Uterus (tissue), 4 donors: Measurements from ENCODE around the gene EVPL. TPM values are rescaled to one million over a fixed set of nuclear protein-coding genes. Genes with fewer than 3 reads are reported as not detected.

Experiments used
- DNase-seq, 2 donors: peaks; one replicate each; pipeline ENCODE4 v3.0.0-alpha.2; 2019 to 2020
- H3K27ac ChIP-seq, 2 donors: fragments of 200-600 bp; sonication (generic); 1 replicate in 1 of 2; 2 replicates in 1 of 2; pipeline ENCODE4 v1.5.1; 2016 to 2018
- H3K27me3 ChIP-seq, 2 donors: fragments of 200-600 bp; sonication (generic); one replicate each; pipeline ENCODE4 v1.5.1; 2018 to 2019; ENCODE audit warnings: control low read depth in 1 of 2
- H3K36me3 ChIP-seq, 2 donors: fragments of 200-600 bp; sonication (generic); one replicate each; pipeline ENCODE4 v1.5.1; 2019; ENCODE audit warnings: control low read depth in 1 of 2
- H3K4me1 ChIP-seq, 2 donors: fragments of 200-600 bp; sonication (generic); one replicate each; pipeline ENCODE4 v1.5.1; 2018 to 2019; ENCODE audit warnings: control low read depth in 1 of 2
- H3K4me3 ChIP-seq, 2 donors: fragments of 200-600 bp; sonication (generic); 1 replicate in 1 of 2; 2 replicates in 1 of 2; pipeline ENCODE4 v1.5.1; 2018 to 2019; ENCODE audit warnings: mild to moderate bottlenecking in 1 of 2
- H3K9me3 ChIP-seq, 2 donors: fragments of 200-600 bp; sonication (generic); one replicate each; pipeline ENCODE4 v1.5.1; 2019; ENCODE audit warnings: control low read depth in 1 of 2
- POLR2A ChIP-seq, 2 donors: fragments of 450-650 bp; IDR thresholded peaks; one replicate each; pipeline ENCODE4 v1.6.1; 2016; ENCODE audit warnings: antibody characterized with exemption in 2 of 2, mild to moderate bottlenecking in 1 of 2, moderate library complexity in 1 of 2
- intact Hi-C: fragments of 100-400 bp; cut with DNase I; formaldehyde crosslinking; loops from one replicate; pipeline ENCODE4 v1.15.1; 2023; ENCODE audit warnings: low total_unique reads
- total RNA-seq, 4 donors: library from RNA; depleted of rRNA in 3 of 4; stranded (reverse); fragments of >200 nt in 3 of 4; gene quantifications; one replicate each; pipeline versions ENCODE4 v1.1.0 to v1.2.4, GENCODE V29; 2014 to 2023
- TF ChIP-seq, protein P1 (sequence below), 4 experiments: fragments of 200-600 bp in 2 of 4; fragments of 450-650 bp in 2 of 4; sonication (generic) in 2 of 4; IDR thresholded peaks; one replicate each; pipeline ENCODE4 v1.5.1; 2016 to 2019; ENCODE audit warnings: antibody characterized with exemption in 4 of 4, mild to moderate bottlenecking in 2 of 4, moderate library complexity in 1 of 4
- donor health status: DM: yes; HTN: yes; CAD: no.

The EVPL gene
- total RNA-seq, 4 donors from 2014 or later, result 0.59 to 3.7 (median 2.8) TPM

DNA sequence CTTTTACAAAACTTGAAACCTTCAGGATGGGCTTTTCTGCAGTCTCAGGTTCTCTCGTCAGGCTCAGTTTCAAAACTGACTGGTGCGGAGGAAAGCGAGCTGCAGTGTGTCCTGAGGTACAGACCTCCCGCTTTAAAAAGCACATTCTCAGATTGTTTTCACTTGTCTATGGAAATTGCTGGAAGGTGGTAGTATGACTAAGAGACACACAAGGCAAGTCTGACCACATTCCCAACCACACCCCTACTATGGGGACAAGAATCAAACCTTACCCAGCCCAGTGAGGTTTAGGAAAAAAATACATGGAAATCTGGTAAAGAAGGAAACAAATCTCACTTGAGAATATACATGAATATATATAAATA is 27.0 kb upstream of the EVPL start:
- Histone ChIP-seq H3K27ac (no peak overlapping the region), H3K4me3 (no peak overlapping the region), H3K9me3 (no peaks in the 10 kb centered on the region), H3K4me1 (no peaks in the 10 kb centered on the region), H3K36me3 (no peaks in the 10 kb centered on the region), H3K27me3 (no peaks in the 10 kb centered on the region)
- TF ChIP-seq, protein P1, sequence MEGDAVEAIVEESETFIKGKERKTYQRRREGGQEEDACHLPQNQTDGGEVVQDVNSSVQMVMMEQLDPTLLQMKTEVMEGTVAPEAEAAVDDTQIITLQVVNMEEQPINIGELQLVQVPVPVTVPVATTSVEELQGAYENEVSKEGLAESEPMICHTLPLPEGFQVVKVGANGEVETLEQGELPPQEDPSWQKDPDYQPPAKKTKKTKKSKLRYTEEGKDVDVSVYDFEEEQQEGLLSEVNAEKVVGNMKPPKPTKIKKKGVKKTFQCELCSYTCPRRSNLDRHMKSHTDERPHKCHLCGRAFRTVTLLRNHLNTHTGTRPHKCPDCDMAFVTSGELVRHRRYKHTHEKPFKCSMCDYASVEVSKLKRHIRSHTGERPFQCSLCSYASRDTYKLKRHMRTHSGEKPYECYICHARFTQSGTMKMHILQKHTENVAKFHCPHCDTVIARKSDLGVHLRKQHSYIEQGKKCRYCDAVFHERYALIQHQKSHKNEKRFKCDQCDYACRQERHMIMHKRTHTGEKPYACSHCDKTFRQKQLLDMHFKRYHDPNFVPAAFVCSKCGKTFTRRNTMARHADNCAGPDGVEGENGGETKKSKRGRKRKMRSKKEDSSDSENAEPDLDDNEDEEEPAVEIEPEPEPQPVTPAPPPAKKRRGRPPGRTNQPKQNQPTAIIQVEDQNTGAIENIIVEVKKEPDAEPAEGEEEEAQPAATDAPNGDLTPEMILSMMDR (IDR thresholded peaks at IDR 0.05), result no peak
- no peak for TF ChIP-seq POLR2A (IDR thresholded peaks at IDR 0.05)
- intact Hi-C loops, result no loop called here
- no peak for DNase-seq

DNA sequence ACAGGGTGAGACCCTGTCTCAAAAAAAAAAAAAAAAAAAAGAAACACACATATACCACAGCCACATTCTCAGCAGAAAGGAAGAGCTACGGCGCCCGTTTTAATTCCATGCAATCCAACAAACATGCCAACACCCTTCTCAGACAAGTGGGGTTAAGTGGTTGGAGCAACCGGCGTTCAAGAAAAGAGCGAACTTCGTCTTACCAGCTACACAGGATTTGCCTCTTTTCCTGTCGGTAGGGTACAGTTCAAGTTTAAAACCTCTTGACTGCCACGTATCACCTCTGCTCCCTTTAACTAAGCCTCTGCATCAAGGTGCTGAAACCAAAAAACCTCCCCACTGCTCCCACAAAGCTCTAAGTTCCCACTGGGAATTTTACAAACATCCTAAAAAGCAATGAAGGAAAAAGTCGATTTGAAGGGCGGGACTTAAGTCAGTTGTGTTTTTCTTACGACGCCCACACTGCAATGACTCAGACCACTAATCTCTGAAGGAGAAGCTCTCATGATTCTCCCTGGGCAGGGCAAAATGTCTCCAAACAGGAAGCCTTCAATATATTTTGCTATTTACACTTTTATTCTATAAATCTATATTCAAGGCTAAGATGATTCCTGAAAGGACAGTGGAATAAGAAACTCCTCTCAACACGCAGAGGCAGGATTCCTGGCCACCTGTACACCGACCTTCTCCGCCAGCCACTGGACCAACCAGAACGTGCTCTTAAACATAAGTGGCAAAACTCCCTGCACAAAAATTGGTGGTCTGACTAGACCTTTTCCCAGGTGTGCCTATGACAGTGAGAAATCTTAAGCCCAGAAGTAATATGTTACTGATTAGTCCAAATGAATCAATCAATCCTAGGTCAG is 26.4 kb upstream of the EVPL start:
- intact Hi-C loops, result no loop called here
- no peaks in the 10 kb centered on the region for H3K36me3 ChIP-seq
- H3K27me3 ChIP-seq, result no peaks in the 10 kb centered on the region
- H3K9me3 ChIP-seq, result no peaks in the 10 kb centered on the region
- no peak overlapping the region for H3K4me3 ChIP-seq
- TF ChIP-seq POLR2A (IDR thresholded peaks at IDR 0.05), result no peak
- TF ChIP-seq, protein P1 (IDR thresholded peaks at IDR 0.05), result no peak
- DNase-seq, result no peak
- no peak overlapping the region for H3K27ac ChIP-seq
- H3K4me1 ChIP-seq, result no peaks in the 10 kb centered on the region

DNA sequence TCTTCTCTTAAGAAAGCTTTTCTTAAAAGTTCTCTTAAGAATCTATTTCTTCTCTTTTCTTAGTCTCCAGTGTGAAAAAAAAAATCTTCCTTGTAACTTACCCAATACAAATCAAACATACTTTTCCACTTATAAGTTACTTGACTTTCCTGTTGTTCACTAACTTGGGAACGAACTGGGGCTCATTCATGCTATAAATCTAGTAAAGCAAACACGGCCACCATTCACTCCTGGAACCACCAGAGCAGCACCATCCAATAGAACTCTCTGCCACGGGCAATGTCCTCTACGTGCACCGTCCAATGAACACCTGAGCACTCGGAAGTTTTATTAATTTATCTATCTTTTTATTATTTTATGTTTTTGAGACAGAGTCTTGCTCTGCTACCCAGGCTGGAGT is 24.5 kb upstream of the EVPL start:
- intact Hi-C loops, result no loop called here
- Histone ChIP-seq H3K27me3 (no peaks in the 10 kb centered on the region), H3K27ac (no peak overlapping the region), H3K36me3 (no peaks in the 10 kb centered on the region), H3K4me1 (no peaks in the 10 kb centered on the region), H3K4me3 (no peak overlapping the region), H3K9me3 (no peaks in the 10 kb centered on the region)
- DNase-seq, result no peak
- TF ChIP-seq POLR2A (IDR thresholded peaks at IDR 0.05), result no peak
- TF ChIP-seq, protein P1 (IDR thresholded peaks at IDR 0.05), result no peak

DNA sequence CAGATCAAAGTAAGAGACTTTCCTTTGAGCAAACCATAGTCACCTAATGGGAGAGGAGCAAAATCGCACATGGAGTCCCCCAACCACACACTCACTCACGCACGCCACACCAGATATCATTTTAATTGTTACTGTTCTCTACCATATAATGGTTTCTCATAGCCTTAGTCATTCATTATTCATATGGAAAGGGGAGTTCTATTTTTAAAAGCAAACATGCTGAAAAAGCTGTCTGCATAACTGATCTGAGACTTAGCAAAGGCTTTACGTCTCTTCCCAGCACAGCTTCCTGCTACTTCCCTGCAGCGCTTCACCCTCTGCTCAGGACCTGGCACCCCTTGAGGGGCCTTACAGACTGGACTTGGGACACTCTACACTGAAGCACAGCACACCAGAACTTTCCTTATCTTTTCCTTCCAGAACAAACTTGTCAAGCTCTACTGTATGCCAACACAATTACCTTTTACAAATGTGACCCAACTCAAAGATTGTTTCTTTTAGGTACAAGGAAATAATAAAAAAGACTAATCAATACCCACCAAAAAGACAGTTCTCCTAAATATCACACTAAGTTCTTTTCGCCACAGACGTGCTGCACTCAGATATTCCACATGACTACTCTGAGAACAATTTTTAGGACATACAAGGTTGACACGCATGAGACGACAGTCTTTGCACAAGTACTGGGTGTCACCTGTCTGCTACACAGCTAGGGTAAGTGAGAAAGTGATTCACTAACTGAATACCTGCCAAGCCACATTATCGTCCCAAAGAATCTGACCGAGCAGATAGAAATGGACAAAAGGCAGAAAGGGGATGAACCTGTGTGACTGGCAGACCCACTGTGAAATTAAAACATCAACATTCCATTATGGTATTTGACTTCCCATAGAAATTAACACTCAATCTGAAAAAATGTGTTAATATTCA is 23.7 kb upstream of the EVPL start:
- no peak overlapping the region for H3K27ac ChIP-seq

More for the DNA sequence above, 23.7 kb upstream of the EVPL start:
- no peak for DNase-seq
- no peaks in the 10 kb centered on the region for H3K36me3 ChIP-seq
- H3K27me3 ChIP-seq, result no peaks in the 10 kb centered on the region
- intact Hi-C loops, result no loop called here
- no peak overlapping the region for H3K4me3 ChIP-seq
- no peaks in the 10 kb centered on the region for H3K4me1 ChIP-seq
- TF ChIP-seq, protein P1 (IDR thresholded peaks at IDR 0.05), result no peak
- TF ChIP-seq POLR2A (IDR thresholded peaks at IDR 0.05), result no peak
- H3K9me3 ChIP-seq, result no peaks in the 10 kb centered on the region
